ENCODE data around the gene PRDM16. TPM values are rescaled to one million over a fixed set of nuclear protein-coding genes. Genes with fewer than 3 reads are reported as not detected.

PRDM16 gene
- total and polyA plus RNA-seq, 2 of the 4 experiments (the other 2 are of a cell fraction), result 0.02 TPM; not detected in 1

DNA sequence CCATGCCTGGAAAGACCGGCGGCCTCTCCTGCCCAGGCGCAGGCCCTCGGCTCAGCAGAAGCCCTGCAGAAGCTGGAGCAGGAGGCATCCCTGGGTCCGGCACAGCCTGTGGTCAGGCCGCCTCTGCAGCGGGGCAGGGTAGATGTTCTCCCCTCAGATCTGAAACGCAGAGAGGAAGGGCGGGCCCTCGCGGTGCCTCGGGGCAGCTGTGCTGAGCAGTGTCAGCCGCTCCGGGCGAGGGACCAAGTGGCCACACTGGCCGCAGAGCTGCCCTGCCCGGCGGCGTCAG lies 210.1 kb downstream of the PRDM16 start:
- ATAC-seq (ENCODE audit: low read depth), result no peak
- CTCF ChIA-PET, result no interaction called here

More for the DNA sequence above, 210.1 kb downstream of the PRDM16 start:
- H3K9me1 ChIP-seq (ENCODE audit: insufficient read depth, low read length), result no peaks in the 10 kb centered on the region
- no peak overlapping the region for H3K4me2 ChIP-seq (ENCODE audit: low read depth, low read length)
- H3K4me3 ChIP-seq (ENCODE audit: insufficient read depth, low read depth, low read length), result no peak overlapping the region
- H3K9me3 ChIP-seq (ENCODE audit: control insufficient read depth, insufficient read depth, low read length), result no peaks in the 10 kb centered on the region
- H3K27me3 ChIP-seq (ENCODE audit: control insufficient read depth, insufficient read depth, low read length), result peaks cover 8% of the 10 kb centered on the region
- no peak overlapping the region for H3K18ac ChIP-seq (ENCODE audit: low read depth, low read length)
- no peak overlapping the region for H4K91ac ChIP-seq (ENCODE audit: insufficient read depth, low read depth, low read length)
- no peaks in the 10 kb centered on the region for H3K79me1 ChIP-seq (ENCODE audit: low read depth in 1 of 2, low read length in 2 of 2)
- BruUV-seq (replicated peaks), result no TSS peak
- H4K20me1 ChIP-seq (ENCODE audit: insufficient read depth, low read length), result no peaks in the 10 kb centered on the region
- POLR2A ChIA-PET (ENCODE audit: unreplicated experiment), result no interaction called here
- dilution Hi-C loops (cut with HindIII; ENCODE audit: low sequenced_read_pairs, unreplicated experiment) (no loop called here), in situ Hi-C loops (cut with MboI; ENCODE audit: low sequenced_read_pairs) (no loop called here), intact Hi-C loops (cut with micrococcal nuclease) (no loop called here)
- no peak overlapping the region for H3K56ac ChIP-seq (ENCODE audit: extremely low read depth, insufficient read depth, low read length)
- TF ChIP-seq BHLHE40 (IDR thresholded peaks at IDR 0.05; ENCODE audit: low read depth, low read length), result no peak
- H2AK5ac ChIP-seq (ENCODE audit: low read depth, low read length), result no peak overlapping the region
- no peak overlapping the region for H3K14ac ChIP-seq (replicated peaks; ENCODE audit: low read depth, low read length)
- H3K4me1 ChIP-seq (ENCODE audit: control insufficient read depth, insufficient read depth, low read length), result no peaks in the 10 kb centered on the region
- H3K36me3 ChIP-seq (ENCODE audit: control insufficient read depth, insufficient read depth, low read length), result no peaks in the 10 kb centered on the region
- no peak overlapping the region for H2BK15ac ChIP-seq (ENCODE audit: low read depth, low read length)
- H4K8ac ChIP-seq (ENCODE audit: low read depth in 2 of 2, low read length in 2 of 2), result no peak overlapping the region
- H3K23ac ChIP-seq (ENCODE audit: low read depth, low read length), result no peak overlapping the region
- H2AK9ac ChIP-seq (replicated peaks; ENCODE audit: low read depth, low read length, poor library complexity), result no peak overlapping the region
- no peak overlapping the region for H2BK20ac ChIP-seq (ENCODE audit: low read depth, low read length)
- WGBS, 2 experiments (ENCODE audit: extremely low coverage in 2 of 2, insufficient read length in 1 of 2), result 89% methylated on average over 7 of the region's 19 CpGs; no CpG with 5 or more reads in 1 of the 2 experiments
- no peak overlapping the region for H3K4ac ChIP-seq (ENCODE audit: low read depth, low read length)
- H2AFZ ChIP-seq (replicated peaks; ENCODE audit: low read length, poor library complexity), result no peak overlapping the region
- no peak for DNase-seq
- no peak overlapping the region for H3K27ac ChIP-seq (ENCODE audit: insufficient read depth, low read length)
- no peak overlapping the region for H4K5ac ChIP-seq (ENCODE audit: low read depth, low read length)
- H2BK120ac ChIP-seq (ENCODE audit: low read depth, low read length), result no peak overlapping the region
- H2BK5ac ChIP-seq (ENCODE audit: low read depth, low read length, poor library complexity, severe bottlenecking), result no peak overlapping the region
- H3K9ac ChIP-seq (ENCODE audit: low read depth, low read length), result no peak overlapping the region
